Neutrophil (primary cell): ENCODE measurements around the gene SEC16B.

Source experiments
- H3K27ac ChIP-seq: fragments of 200-600 bp; sonication (generic); 2 replicates; pipeline ENCODE4 v1.5.1; 2016; ENCODE audit warnings: mild to moderate bottlenecking, moderate library complexity
- H3K27me3 ChIP-seq: fragments of 200-600 bp; sonication (generic); 2 replicates; pipeline ENCODE4 v1.6.0; 2016; ENCODE audit warnings: mild to moderate bottlenecking
- H3K36me3 ChIP-seq: fragments of 200-600 bp; sonication (generic); 2 replicates; pipeline ENCODE4 v1.5.1; 2017
- H3K4me1 ChIP-seq, 2 experiments: fragments of 200-600 bp in 1 of 2; sonication (generic) in 1 of 2; 1 replicate in 1 of 2; 2 replicates in 1 of 2; pipeline versions ENCODE4 v1.5.1 to v1.6.1; 2013 to 2016; ENCODE audit warnings: low read depth in 1 of 2, low read length in 1 of 2, mild to moderate bottlenecking in 1 of 2, moderate library complexity in 1 of 2; ENCODE audit not compliant: control insufficient read depth in 1 of 2, insufficient read depth in 1 of 2
- H3K4me3 ChIP-seq, 2 experiments: fragments of 200-600 bp in 1 of 2; sonication (generic) in 1 of 2; 1 replicate in 1 of 2; 2 replicates in 1 of 2; pipeline ENCODE4 v1.5.1; 2013 to 2016; ENCODE audit warnings: low read depth in 1 of 2, low read length in 1 of 2, mild to moderate bottlenecking in 1 of 2, moderate library complexity in 1 of 2
- H3K9me3 ChIP-seq: fragments of 200-600 bp; sonication (generic); 2 replicates; pipeline ENCODE4 v1.5.1; 2016
- CTCF ChIP-seq: fragments of 200-600 bp; sonication (generic); IDR thresholded peaks from 2 replicates; pipeline ENCODE4 v1.5.1; 2016; ENCODE audit warnings: antibody characterized with exemption

SEC16B gene

GRCh38 chr1:177966199-177966598 lies 3.7 kb downstream of the SEC16B start:
- Histone ChIP-seq H3K27ac (no peak overlapping the region), H3K4me3 (no peak overlapping the region), H3K4me1 (no peaks in the 10 kb centered on the region), H3K36me3 (no peaks in the 10 kb centered on the region), H3K9me3 (no peaks in the 10 kb centered on the region), H3K27me3 (no peaks in the 10 kb centered on the region)
- TF ChIP-seq CTCF: no peak

- H3K27me3 ChIP-seq: no peaks in the 10 kb centered on the region
- no peak overlapping the region for H3K27ac ChIP-seq
- no peaks in the 10 kb centered on the region for H3K4me1 ChIP-seq
- H3K36me3 ChIP-seq: no peaks in the 10 kb centered on the region
- TF ChIP-seq CTCF: no peak
- H3K9me3 ChIP-seq: no peaks in the 10 kb centered on the region
- H3K4me3 ChIP-seq: no peak overlapping the region
Observed at GRCh38 chr1:177965293-177965692, 4.6 kb downstream of the SEC16B start.

- H3K4me1 ChIP-seq: no peaks in the 10 kb centered on the region
- no peaks in the 10 kb centered on the region for H3K27me3 ChIP-seq
- no peaks in the 10 kb centered on the region for H3K9me3 ChIP-seq
- no peak overlapping the region for H3K27ac ChIP-seq
- H3K36me3 ChIP-seq: no peaks in the 10 kb centered on the region
- TF ChIP-seq CTCF: no peak
- H3K4me3 ChIP-seq: no peak overlapping the region
Observed at GRCh38 chr1:177964336-177964735, 5.5 kb downstream of the SEC16B start.

- no peak for TF ChIP-seq CTCF
- Histone ChIP-seq H3K27ac (no peak overlapping the region), H3K36me3 (no peaks in the 10 kb centered on the region)
Observed at GRCh38 chr1:177960939-177961622, 8.8 kb downstream of the SEC16B start.

GRCh38 chr1:177959811-177960515 lies 9.9 kb downstream of the SEC16B start:
- Histone ChIP-seq H3K27ac (no peak overlapping the region), H3K36me3 (no peaks in the 10 kb centered on the region), H3K27me3 (no peaks in the 10 kb centered on the region), H3K4me3 (no peak overlapping the region), H3K4me1 (no peaks in the 10 kb centered on the region), H3K9me3 (no peaks in the 10 kb centered on the region)
- TF ChIP-seq CTCF: no peak

More at GRCh38 chr1:177960939-177961622, 8.8 kb downstream of the SEC16B start:
- no peaks in the 10 kb centered on the region for H3K27me3 ChIP-seq
- no peaks in the 10 kb centered on the region for H3K4me1 ChIP-seq
- no peak overlapping the region for H3K4me3 ChIP-seq
- no peaks in the 10 kb centered on the region for H3K9me3 ChIP-seq
